Measurements from ENCODE around the gene HORMAD2.

The HORMAD2 gene

DNA sequence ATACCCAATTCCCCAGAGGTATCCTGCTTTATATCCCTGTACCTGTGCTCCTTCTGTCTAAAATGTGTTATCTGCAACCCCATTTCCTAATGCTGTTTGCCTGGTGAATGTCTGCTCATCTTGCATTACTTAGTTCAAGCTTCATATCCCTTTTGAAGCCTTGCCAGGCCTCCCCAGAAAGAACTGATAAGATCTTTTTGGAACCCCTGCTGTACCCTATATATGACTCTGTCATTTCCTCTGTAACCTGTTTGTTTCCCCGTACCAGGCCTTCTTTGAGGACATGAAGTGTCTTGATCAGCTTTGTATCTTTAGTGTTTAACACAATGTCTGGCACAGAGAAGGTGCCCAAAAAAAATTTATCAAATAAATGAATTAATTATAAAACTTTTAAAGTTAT, 88.7 kb downstream of the HORMAD2 start:
- peak; percentile 49 for DNase-seq (ENCODE audit: low spot score)

DNA sequence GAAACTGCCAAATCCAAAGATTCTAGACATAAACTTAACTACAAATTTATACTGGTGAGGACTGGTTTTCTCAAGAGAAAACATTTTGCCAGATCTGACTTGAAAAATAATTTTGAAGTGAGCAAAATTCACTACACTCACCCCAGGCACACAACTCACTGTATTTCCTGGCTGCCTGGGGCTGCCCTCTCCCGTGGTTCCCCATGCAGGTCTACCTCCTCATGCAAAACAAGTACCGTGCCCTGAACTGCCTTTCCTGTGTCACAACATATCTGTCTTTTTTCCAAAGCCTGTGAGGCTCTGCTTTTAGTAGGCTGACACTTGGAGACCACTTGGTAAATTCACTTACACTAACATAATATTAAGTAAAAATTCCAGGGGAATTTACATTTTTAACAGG, 89.9 kb downstream of the HORMAD2 start:
- DNase-seq (ENCODE audit: low spot score): no peak

DNA sequence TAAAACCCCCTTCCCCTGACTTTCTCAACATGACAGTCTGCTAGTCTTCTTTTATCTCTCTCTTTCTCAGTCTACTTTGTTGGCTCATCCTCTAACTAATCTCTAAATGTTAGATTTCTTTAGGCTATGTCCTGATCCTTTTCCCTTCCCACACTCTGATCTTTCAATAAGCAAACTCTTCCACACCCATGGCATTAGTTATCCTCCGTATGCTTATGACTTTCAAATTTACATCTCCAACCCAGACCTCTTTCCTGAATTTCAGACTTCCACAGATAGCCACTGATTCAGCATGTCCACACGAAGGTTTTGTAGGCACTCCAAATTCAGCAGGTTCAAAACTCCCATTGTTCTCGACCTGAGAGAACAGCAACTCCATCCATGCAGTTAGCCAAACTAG, 90.7 kb downstream of the HORMAD2 start:
- no peak for DNase-seq (ENCODE audit: low spot score)

DNA sequence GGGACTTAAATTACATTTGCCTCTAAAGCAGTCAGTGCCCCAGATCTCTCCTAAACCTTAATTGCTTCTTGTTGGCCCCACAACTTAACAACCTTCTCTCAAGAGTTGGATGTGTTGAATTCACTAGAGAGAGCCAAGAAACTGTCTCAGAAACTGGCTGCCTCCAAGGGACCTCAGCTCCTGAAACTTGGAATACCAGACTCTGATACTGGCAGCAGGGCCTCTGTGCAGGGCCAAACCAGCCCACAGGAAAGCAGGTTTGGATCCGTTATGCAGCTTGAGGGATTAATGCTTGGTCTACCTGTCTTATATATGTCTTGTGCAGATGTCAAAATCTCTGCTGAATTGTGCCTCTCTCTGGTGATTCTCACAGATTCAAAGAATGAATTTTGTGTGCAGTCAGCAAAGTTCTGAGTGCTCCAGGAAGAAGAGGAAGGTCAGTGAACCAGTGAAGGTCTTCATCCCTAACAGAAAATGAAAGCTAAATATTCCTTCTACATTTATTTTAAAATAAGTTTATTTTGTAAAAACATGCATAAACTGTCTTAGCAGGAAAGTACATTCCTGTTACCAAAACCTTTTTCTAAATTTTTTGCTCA, 95.5 kb downstream of the HORMAD2 start:
- no peak for DNase-seq (ENCODE audit: low spot score)

DNA sequence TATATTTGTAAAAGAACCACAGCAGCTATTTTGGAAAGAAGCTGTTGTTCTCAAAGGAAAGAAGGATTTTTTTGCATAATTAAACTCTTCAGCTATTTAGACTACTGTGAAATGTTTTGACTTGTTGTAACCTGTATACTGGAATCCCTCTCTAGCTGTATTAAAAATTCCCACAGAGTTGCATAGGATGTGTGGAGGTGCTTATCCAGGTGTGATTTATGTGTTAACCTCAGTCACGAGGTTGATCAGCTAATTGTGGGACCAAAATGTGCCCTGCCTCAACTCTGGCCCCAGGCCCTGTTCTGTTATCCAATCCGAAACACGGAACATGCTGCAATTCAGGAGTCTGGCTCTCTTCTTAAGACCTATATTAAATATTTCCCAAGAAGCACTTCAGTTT, 96.2 kb downstream of the HORMAD2 start:
- DNase-seq (ENCODE audit: low spot score): no peak

DNA sequence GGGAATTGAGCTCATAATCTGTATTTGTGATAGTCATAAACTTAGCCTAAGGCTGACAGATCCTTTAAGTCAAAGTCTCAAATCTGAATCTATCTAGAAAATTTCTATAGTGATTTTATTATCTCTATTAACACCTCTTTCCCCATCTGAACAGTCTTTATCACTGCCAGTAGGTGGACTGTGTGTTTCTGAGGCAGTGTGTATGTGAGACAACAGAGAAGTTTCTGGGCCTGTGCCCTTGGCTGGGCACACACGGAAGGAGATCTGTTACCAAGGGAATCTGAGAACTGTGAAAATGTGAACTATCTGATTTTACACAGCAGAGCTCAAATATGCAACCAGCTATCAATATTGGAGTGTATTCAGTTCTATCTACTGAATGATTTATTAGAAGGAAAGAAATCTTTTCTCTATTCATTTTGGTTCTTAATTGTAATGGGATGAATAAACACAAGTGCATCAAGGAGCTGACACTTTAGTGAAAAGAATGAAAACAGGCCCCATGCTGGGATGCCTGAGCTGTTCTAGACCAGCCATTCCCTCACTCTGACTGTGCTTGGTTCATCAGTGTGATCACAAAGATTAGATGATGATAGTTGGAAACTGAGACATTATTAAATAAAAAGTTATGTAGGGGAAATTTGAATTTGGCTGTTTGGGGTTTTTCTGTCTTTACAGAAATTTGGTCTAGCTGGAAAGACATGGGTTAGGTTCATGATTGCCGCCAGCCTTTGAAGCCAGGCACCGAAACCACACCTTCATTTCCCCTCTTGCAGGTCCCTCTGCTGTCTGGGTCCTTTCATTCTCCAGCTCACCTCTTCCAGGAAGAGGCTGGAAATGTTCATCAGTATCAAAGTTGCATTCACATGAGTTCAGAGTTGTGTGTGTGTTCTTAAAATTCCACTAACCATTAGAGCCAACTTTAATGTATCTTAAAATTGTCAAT, 98.2 kb downstream of the HORMAD2 start:
- DNase-seq (ENCODE audit: low spot score): peak; percentile 59

DNA sequence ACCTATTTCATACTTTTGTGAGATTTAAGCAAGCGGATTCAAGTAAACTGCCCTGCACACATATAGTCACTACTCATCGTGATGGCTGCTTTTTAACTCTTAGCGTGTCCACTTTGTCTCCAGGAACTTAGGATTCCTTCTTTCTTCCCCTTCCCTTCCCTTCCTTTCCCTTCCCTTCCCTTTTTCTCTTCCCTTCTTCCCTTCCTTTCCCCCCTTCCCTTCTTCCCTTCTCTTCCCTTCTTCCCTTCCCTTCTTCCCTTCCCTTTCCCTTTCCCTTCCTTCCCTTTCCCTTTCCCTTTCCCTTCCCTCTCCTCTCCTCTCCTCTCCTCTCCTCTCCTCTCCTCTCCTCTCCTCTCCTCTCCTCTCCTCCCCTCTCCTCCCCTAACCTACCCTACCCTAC, 100.4 kb downstream of the HORMAD2 start:
- DNase-seq (ENCODE audit: low spot score): no peak

DNA sequence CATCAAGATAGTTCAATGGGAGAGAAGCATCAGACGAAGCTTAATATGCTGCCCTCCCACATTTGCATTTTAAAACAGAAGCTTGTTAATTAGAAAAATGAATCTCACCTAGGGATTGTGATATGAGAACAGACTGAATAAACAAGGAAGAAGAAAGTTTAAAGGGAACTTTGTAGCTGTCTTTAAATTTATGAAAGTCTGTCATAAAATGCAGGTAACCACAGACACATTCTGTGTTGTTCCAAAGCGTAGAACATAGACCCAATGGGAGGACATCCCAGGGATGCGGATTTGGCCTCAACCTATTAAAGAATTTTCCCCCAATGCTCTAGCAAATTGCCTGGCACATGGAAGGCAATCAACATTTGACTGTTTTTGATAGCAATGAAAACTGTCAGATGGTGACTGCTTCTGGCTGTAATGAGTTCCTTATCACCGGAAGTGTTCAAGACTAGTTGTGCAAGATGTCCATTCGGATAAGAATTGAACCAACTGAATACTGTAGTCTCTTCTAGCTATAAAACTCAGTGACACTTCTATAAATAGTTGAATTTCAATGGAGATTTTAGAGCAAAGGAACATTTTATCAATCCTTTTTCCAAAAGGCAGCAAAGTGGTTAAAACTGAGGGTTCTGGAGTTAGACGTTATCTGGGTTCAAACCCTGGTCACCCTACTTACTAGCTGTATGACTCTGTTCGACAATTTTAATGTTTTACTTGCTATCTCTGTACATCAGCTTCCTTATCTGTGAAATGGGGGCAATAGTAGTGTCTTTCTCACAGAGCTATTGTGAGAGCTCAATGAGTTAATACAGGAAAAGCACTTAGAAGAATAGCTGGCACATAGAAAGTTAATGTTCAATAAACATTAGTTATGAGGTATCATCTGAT, 101.4 kb downstream of the HORMAD2 start:
- no peak for DNase-seq (ENCODE audit: low spot score)

DNA sequence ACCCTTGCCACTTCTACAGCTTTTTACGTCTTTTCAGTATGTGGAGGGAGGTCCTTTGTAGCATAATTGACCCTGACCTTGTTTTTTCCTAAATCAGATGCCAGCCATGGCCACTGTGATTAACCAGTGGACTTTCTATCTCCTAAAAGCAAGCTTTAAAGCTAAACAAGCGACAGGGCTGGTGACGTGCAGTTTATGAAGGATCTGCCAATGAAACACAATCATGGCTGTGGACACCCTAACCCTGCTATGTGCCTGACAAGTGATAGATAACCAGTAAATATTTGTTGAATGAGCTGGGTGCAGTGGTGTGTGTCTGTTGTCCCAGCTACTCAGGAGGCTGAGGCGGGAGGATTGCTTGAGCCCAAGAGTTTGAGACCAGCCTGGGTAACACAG, 102.1 kb downstream of the HORMAD2 start:
- DNase-seq (ENCODE audit: low spot score): no peak

DNA sequence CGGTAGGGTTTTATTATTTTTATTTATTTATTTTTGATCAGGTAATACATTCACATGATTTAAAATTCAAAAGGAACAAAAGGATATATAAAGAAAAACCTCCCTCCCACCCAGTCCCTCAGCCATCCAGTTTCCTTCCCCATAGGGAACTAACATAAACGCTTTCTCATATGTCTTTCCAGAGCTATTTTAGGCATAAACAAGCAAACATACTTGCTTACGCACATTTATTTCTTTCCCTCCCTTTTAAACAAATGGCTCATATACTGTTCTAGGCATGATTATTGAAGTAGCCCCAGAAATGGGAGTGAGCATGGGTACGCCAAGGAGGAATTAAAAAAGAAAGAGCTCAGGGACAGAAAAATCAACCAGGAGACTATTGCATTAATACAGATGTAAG, 102.6 kb downstream of the HORMAD2 start:
- no peak for DNase-seq (ENCODE audit: low spot score)

DNA sequence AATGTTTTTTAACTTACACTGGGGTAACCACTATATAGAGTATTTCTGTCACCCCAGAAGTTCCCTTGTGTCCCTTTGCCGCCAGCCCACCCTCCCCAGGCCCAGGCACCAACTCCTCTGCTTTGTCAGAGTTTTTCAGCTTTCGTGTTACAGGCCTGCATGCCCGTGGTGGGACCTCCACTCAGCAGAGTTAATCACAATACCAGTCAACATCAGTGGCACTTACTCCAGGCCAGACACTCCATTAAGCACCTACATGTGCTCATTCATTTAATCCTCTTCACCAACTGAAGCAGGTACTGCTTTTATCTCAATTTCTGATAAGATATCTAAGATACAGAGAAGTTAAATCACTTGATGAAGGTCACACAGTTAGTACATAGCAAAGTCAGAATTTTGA, 103.0 kb downstream of the HORMAD2 start:
- no peak for DNase-seq (ENCODE audit: low spot score)

DNA sequence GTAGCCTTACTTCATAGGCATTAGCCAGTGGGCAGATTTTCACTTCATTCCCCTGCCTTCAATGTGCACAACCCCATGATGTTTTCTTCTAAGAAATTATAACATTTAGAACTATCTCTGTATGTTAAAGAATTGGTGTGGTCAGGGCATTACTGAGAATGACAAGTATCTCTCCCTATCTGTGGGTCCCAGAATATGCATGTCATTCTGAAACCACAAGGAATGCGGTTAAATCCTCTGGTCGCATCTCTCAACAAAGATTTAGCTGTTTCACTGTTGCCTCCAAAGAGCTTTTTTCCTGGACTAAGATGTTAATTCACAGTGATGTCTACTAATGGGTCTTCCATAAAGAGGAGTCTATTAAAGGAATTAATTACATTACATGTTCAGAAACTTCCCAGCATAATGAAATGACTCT, 103.6 kb downstream of the HORMAD2 start:
- DNase-seq (ENCODE audit: low spot score): peak; percentile 46

DNA sequence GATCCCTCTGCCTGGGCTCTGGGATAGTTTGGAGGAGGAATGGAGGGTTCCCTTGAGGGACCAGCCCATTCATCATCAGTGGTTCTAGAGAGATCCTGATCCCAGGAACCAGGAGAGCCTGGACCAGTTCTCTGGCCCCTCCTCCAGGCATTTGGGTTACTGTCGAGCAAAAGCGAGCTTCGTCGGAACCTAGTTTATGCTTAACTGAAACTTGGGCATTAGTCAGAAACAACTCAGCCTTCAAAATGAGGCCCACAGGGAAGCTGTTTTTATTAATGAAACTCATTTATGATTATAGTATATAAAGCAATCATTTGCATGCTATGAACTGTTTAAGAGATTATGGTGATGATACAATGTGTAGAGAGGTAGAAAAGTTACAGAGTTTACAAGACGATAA, 104.9 kb downstream of the HORMAD2 start:
- no peak for DNase-seq (ENCODE audit: low spot score)

DNA sequence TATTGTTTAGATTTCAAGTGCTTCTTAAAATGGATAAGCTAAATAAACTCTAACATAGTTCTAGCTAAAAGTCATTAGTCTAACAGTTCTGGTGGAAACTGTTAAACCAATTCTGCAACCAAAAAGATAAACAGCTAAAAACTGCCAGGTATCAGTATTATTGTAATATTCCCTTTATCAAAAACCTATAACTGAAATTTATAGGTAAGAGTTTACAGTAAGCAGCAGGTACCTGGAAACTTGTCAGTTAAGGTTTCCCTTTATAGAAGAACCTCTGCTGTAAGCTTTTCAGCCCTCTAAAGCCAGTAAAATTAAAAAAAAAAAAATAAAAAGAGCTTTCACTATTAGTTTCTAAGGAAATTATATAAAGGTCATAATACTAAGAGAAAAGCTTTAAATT, 105.3 kb downstream of the HORMAD2 start:
- no peak for DNase-seq (ENCODE audit: low spot score)

DNA sequence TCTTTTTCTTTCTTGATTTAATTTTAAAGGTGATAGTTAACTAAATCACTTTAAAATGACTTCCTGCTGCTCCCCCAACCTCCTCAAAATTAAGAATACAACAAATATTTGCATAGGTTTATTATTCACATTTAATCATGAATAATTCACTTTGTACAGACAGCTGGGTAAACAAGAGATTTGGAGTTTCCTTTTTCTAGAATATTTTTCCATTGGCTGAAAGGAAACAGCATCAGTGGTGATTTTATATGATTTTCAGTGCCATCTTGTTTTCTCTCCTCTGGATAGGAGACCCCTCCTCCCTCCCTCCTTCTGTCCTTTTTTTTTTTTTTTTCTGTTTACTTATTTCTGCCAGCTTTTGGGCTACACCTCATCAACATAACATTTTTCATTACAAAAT, 105.8 kb downstream of the HORMAD2 start:
- no peak for DNase-seq (ENCODE audit: low spot score)

DNA sequence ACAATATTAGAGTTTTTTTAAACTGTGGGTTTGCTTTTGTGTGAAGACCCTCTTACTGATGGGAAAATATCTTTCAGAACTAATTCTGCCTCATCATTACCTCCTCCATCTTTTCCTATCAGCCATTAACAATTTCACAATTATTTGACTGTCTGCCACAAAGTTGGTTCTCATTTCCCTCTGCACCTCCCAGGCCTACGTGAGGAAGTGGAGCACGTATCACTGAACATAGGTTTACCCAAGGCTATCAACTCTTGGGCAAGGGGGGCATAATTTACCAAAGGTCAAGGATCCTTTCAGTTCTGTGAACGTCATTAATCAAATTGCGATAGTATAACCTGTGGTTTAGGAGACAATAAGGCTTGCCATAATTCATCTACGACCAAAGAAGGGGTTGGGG, 106.2 kb downstream of the HORMAD2 start:
- no peak for DNase-seq (ENCODE audit: low spot score)

DNA sequence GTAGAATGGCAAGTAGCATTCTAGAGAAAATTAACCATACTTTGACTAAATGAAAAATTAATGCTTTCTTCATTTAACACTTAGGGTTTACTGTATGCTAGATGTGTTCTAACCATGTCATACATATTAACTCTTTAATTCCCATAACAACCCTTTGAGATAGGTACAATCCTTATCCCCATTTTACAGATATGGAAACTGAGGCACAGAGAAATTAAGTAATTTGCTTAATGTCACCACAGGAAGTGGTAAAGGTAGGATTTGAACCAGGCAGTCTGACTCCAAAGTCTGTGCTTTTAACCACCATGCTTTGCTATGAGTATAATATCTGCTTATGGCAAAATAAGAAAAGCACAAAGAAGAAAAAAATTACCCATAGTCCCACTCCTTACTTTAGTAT, 106.8 kb downstream of the HORMAD2 start:
- no peak for DNase-seq (ENCODE audit: low spot score)

DNA sequence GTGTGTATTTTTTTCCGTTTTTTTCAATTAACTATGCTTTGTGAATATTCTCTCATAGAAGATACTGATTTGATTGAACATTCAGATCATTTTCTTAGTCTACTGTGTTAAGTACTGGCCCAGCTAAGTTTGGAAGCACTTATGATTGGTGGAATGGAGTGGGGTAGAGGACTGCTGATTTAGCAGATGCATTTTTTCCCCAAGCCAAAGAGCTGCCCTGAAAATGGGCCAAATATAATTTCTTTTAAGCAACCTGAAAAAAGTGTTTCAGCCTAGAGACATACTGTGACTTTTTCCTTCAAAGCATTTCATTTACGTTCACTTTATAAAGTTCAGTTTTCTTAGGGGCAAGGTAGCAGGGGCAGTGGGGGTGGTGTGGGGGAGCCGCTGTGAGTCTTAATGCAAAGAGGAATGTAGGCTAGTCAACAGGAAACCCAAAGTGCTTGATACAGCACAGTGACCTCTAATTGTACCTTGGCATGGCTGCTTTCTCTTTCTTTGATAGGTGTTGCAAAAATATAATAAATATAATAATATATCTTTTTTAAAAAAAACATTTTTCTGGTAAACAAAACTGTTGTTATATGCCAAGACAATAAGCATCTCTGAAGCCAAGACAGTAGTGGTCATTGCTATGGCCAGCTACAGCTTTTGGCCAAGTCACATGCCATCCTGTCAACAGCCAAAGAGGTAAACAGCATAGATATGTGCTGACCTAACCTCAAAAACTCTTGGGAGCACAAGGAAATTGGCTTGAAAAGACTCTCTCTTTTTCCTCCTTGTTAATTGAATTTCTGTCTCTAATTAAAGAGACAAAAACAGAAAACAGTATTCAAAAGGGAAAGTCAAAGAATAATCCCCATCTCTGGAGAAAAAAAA, 107.5 kb downstream of the HORMAD2 start:
- no peak for DNase-seq (ENCODE audit: low spot score)

DNA sequence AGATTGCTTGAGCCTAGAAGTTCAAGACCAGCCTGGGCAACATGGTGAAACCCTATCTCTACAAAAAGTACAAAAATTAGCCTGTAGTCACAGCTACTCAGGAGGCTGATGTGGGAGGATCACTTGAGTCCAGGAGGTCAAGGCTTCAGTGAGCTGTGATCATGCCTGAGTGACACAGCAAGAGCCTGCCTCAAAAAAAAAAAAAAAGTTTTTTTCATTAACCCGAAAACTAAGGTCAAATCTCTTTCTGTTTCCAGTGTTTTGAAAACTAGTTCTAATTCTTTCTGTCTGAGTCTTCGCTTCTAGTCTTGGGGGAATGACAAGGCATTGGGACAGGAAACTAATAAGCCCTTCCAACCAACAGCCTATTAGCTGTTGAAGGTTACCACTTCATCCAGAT, 108.6 kb downstream of the HORMAD2 start:
- no peak for DNase-seq (ENCODE audit: low spot score)

DNA sequence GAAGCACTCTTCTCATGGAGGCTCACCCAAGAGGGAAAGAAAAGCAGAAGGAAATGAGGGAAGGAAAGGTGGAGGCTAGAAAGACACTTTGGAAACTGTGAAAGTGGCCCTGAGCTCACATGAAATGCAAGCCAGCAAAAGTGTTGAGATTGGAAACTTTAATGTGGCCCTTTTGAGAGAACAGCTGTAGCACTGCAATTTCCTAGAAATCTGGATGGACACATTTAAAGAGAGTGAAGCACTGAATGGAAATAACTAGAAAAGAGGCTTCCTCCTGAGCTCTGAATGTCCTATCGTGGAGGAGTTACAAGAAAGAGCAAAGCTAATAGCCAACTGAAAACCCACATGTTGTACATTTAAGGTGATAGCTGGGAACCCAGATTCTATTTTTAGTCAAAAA, 110.3 kb downstream of the HORMAD2 start:
- DNase-seq (ENCODE audit: low spot score): no peak

DNA sequence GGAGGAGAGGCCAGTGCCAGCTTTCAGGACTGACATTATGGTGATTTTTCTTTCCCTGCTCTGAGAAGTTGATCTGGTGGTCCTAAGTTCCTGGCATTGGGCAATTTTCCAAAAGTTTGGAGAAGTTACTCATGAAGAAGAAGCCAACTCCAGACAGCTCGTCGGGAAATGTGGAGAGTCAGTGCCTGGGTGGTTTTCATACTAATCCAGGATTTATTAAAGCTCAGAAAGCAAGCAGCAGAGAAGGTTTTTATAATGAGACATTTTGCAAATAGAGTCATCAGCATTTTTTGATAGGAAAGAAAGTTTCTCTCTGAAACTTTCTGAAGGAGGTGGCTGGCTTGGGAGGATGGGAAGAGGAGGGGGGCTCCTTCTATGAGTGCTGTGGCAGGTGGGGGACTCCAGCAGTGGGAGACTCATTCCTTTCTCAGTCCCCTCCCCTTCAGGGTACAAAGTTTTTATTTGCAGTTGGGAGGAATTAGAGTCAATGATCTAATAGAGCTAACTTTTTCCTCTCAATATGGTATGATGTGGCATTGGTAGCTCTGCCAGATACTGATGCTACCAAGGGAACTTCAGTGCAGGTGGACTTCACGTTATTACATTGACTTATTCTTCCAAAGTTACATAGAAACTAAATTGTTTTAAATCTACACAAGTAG, 110.9 kb downstream of the HORMAD2 start:
- DNase-seq (ENCODE audit: low spot score): no peak

All from CD4-positive, alpha-beta T cell treated with Interleukin-2 at 100 ng/mL for 4 hours (primary cell).